Measurements from ENCODE around the gene FAM124B.

The FAM124B gene

GRCh38 chr2:224381521-224382279 lies 20.2 kb downstream of the FAM124B start:
- DNase-seq (ENCODE audit: low read depth in 2 of 2) = no peak

DNA sequence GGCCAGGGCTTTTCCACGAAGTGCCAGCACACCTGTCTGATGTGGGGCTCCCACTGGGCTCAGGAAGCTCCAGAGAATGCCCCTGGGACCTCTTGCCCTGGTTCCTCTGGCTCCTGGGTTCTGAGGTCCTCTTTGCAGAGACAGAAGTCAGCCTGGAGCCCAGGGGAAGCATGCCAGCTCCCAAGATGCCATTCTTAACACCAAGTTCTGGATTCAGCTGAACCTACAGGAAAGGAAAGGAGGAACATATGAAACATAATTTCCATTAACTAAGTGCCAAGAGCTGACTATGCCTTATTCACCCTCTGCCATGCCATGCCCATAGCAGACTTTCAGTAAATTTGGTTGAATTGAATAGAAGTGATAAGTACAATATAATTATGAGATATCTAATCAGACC lies 21.9 kb downstream of the FAM124B start:
- DNase-seq (ENCODE audit: low read depth in 2 of 2) = no peak

DNA sequence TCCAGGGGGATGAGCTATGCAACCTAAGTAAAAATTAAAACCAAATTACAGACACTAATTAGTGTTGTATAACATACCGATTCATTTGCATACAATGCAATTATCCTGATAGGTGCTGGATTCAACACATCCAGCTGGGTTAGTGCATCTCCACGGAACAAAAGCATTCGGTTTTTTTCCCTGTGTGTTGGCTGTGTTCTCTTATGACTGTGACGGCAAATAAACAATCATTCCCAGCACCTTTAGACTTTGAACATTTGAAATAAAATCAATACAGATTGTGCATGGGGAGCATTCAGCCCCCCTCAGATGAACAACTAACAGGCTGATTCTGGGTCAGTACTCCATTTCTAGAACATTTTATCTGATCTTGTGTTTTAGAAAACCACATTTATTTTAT lies 22.7 kb downstream of the FAM124B start:
- DNase-seq (ENCODE audit: low read depth in 2 of 2) = no peak

DNA sequence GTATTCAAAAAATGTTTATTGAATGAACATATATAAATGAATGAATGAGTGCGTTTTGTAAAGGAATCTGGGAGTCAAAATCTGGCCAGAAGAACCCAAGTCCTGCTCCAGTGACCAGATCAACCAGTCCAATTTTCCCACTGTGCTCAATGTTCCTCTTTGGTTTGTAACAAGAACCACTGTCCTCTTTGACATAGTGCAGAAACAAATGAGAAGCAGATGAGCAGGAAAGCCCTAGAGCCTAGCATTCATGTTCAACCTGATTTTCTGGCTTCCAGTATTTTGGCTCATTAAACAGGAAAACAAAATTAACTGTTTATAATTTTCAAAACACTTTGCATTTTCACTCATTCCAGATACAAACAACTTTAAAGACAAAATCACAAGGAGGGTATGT lies 23.2 kb downstream of the FAM124B start:
- DNase-seq (ENCODE audit: low read depth in 2 of 2) = no peak

DNA sequence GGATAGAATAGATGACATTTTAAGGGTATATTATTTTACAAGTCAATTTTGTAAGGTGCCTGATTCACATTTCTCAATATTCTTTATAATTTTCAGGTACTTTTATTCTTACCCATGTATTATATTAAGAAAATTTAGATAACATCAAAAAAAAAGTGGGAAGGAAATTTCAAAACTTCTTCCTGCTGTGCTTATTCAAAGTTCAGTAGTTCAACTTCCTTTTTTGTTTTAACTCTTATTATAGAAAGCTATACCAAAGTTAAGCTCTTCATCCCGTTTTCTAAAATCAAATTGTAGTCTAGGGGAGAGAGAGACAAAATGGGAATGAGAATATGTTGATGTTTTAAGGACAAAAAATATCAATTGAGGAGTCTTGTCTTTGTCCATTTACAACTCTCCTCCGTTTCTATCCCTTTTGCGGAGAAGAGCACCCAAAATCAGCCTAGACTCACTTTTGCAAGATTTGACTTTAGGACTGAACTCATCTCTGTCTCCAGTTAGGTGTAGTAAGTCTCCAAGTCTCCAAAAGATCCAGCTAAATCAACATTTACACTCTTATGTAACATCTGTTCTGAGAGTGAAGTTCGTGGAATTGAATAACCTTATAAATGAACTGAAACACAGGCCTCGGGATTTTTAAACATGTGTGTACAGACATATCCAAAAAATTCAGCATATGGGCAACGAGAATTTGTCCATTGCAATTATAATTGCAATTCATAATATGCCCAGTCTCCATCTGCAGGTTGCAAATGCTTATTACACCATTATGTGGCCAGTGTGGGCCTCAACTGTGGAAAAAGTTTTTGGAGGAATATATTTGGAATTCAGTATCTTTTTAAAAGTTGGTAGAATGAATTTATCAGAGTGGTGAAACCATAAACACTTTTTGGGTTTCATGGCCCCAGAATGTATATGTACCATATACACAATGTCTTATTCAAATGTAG lies 23.9 kb downstream of the FAM124B start:
- DNase-seq (ENCODE audit: low read depth in 2 of 2) = no peak

DNA sequence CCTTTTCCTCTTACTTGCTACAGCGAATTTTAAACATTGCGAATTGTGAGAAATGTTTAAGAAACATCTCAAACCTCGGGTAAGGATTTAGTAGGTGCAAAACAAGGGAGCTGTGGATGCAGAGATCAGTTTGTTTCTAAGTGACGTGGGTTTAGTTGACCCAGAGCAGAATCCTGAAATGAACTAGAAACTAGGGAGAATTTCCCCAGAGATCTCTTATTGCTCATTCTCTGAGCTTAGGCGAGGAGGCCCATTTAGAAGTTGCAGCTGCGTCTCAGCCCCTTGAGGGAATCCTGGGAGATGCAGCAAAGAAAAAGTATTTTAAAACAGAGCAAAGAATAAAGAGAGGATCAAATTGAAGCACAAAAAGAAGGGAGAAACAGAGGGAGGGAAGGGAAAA lies 29.3 kb downstream of the FAM124B start:
- DNase-seq (ENCODE audit: low read depth in 2 of 2) = no peak

- DNase-seq (ENCODE audit: low read depth in 2 of 2) = no peak
Observed at GRCh38 chr2:224369028-224369632, 32.8 kb downstream of the FAM124B start.

DNA sequence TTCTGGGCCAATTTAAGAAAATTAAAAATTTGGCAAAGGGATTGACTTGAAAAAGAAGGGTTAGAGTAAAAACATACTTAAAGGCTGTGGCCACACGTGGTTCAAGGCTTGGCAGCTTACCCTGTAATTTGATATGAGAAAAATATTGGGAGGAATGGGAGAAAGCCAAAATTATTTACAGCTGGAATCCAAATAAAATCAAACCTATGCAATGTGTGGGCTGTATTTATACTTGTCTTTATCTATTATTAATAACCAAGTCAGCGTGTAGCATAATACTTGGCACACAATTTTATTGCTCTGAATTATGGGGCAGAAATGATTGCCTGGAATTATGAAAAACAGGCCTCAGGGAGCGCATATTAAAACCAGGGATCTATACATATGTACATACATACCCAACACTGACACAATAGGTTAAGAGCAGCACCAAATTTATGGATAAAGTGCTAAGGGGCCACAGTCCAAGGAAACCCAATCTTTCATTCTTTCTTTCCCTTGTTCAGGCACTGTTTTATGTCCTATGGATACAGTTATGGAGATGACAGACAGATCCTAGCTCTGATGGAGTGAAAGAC lies 35.6 kb downstream of the FAM124B start:
- DNase-seq (ENCODE audit: low read depth in 2 of 2) = no peak

DNA sequence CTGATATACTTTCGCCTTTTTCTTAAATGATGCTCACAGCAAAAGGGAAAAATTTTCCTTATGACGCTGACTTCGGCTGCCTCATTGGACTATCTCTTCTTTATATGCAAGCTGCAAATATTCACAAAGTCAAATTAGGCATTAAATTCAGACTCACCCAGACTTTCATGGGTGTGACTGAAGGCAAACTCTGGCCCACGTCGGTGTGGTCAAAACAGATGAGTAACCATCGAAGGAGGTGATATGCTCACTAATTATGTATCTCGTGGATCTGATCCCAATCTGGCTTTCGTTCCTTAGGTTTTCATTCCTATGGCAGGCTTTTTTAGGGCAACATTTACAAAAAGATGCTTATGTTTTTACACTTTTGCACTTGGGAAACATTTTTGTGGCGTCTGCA lies 36.6 kb downstream of the FAM124B start:
- DNase-seq (ENCODE audit: low read depth in 2 of 2) = no peak

DNA sequence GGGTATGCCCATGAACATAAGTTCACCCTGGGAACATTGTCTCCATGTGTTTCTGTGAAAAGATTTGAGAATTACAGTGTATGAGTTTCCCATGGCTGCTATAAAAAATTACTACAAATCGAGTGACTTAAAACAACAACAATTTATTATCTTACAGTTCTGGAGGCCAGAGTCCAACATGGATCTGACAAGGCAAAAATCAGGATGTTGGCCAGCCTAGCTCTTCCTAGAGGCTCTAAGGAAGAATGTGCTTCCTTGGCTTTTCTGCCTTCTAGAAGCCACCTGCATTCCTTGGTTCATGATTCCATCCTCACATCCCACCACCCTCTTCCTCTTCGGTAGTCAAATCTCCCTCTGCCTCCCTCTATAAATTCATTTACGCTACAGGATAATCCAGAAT lies 38.6 kb downstream of the FAM124B start:
- DNase-seq (ENCODE audit: low read depth in 2 of 2) = no peak

- no peak for DNase-seq (ENCODE audit: low read depth in 2 of 2)
Observed at GRCh38 chr2:224362094-224362493, 39.8 kb downstream of the FAM124B start.

- DNase-seq (ENCODE audit: low read depth in 2 of 2) = no peak
Observed at GRCh38 chr2:224360801-224361251, 41.1 kb downstream of the FAM124B start.

DNA sequence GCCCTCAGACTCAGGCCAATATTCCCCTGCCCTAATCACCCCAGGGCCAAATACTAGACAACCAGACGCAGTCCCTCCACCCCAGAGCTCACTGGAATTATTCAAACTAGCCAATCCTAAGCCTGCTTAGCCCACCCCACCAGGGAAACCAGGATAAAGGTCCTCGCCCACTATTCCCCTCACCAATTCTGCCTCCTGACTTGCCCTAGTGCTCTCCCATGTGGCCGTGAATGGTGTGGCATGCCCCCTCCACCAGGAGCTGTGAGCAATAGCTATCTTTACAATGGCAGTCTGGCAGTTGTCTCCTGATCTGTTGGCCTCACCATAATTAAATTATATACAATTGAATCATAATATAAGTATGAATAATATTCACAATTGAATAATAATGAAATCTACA lies 42.3 kb downstream of the FAM124B start:
- no peak for DNase-seq (ENCODE audit: low read depth in 2 of 2)

DNA sequence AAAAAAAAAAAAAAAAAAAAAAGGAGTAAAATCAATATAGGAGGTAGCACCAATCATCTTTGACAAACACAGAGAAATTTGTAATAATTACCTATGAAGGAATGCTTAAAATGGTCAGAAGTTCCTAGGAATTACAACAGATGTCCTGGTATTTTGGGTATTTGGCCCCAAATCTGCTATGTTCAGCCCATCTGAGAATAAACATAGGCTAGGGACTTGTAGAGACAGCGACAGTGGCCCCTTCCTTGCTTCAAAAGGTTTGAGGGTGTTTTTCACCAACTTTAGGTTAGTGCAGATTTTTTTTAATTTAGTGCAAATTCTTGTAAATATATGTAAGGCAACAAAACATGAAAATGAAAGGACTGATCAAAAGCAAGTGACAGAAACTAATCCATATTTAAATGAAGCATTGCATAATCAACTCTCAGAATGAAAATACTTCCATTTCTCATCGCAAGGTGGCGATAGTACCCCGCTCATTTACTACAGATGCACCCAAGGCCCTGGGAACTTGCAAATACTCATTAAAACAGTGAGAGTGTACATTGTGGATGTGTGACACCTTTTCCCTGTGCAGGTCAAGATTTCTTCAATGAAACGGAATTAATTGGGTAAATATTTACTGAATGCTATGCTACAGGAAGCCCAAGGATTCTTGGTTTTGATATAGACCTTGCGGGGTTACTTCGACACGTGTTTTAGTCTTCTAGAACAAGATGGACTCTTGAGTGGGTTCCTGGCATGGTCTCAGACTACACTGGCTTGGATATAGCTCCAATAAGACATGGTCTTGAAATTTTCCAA lies 44.6 kb downstream of the FAM124B start:
- peak in 1 of 2 donors; percentile 15 for DNase-seq (ENCODE audit: low read depth in 2 of 2)

DNA sequence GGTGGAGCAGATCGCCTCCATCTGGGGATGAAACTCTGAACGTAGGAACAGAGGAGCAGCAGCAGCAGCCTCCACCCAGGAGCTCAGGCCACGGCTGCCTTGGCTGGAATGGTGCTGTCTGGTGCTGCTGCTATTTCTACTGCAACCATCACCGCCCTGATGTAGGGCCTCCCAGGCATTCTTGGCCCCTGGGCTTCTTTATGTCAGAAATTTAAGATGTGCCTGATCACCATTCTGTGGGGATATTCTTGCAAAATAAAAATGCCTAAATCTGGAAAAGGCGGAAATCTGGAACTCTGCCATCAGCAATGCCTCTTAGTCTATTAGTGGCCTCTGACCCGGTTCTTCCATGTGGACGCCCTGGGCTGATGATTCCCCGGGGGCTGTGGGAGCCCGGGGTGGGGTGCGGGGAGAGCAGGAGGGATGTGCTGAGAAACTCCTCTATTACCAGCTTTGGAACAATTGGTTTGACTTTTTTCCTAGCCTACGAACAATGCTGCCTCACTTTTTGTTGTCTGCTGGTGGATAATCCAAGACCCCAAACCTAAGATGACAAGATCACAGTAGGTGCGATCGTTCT lies 47.2 kb downstream of the FAM124B start:
- no peak for DNase-seq (ENCODE audit: low read depth in 2 of 2)

GRCh38 chr2:224350703-224351102 lies 51.2 kb downstream of the FAM124B start:
- no peak for DNase-seq (ENCODE audit: low read depth in 2 of 2)

DNA sequence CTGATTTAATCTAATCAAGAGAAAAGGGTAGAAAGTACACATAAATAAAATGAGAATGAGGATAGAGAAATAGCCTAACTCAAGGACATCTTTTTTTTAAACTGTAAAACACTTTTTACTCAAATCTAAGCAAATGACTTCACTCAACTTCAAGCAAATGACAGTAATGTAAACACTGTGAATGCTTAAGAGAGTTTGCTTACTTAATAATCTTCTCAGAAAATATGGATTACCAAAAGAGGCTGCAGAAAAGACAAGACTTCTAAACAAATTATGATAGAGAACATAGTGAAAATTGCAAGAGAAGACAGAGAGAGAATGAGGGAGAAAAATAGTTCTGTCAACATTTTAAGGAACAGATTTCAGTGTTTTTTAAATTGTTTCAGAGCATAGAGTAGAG lies 52.5 kb downstream of the FAM124B start:
- DNase-seq (ENCODE audit: low read depth in 2 of 2) = no peak

DNA sequence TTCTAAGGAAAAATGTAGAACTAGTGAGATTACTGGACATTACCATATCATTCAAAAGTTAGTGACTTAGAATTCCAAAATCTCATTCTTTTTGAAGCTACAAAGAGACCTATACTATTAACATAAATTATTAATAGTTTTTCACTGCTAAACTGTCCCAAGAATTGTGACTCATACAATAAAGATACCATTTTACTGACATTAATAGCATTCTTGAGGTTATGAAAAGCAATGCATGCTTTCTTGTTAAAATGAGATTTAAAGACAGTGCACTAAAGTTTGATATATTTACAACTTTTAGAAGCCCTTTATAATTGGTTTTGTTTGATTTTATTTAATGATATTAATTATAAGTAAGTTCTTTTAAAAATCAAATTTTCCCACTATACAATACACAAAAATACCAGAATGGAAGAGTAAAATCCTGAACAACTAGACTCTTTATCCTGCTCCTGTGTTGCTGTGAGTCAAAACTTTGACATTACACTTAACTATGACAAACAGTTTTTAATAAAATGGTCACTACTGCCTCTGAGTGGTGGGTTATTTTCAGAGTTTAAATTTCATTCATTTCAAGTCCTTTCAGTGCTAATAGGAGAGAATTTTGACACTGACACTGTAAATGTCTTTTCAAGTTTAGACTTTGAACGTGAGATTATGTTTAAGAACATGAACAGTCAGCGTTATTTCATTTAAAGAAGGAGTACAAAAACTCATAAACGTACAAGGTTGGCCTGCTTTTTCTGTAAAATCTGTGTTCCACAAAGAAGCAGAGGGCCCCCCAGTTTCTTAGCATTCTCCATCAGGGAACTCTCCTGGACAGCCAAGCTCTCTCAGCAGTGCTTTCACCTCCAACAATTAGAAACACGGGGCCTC lies 54.5 kb downstream of the FAM124B start:
- no peak for DNase-seq (ENCODE audit: low read depth in 2 of 2)

- DNase-seq (ENCODE audit: low read depth in 2 of 2) = no peak
Observed at GRCh38 chr2:224345492-224345891, 56.4 kb downstream of the FAM124B start.

GRCh38 chr2:224343226-224343625 lies 58.7 kb downstream of the FAM124B start:
- no peak for DNase-seq (ENCODE audit: low read depth in 2 of 2)

Measured in stimulated activated CD8-positive, alpha-beta memory T cell treated with anti-CD3 and anti-CD28 coated beads, Interleukin-15, amount 100 ng/mL, for 4 hours (primary cell).